Activated CD8-positive, alpha-beta memory T cell treated with anti-CD3 and anti-CD28 coated beads for 1 hour (primary cell): ENCODE data around the gene SCD5.
A peak's percentile ranks its signal among the peaks of the same experiment; 100 is the strongest.

ENCODE experiments used
- DNase-seq, 2 donors: peaks; one replicate each; pipeline ENCODE4 v3.0.0-alpha.2; 2020; ENCODE audit warnings: low read depth in 1 of 2; ENCODE audit errors: extremely low read depth in 1 of 2

SCD5 gene

GRCh38 chr4:82773057-82773456 is 25.5 kb downstream of the SCD5 start:
- no peak for DNase-seq

- no peak for DNase-seq
Observed at GRCh38 chr4:82770607-82771006, 28.0 kb downstream of the SCD5 start.

GRCh38 chr4:82765134-82765533 is 33.5 kb downstream of the SCD5 start:
- DNase-seq: no peak

GRCh38 chr4:82761229-82761628 is 37.4 kb downstream of the SCD5 start:
- DNase-seq: no peak

GRCh38 chr4:82758701-82759685 is 39.6 kb downstream of the SCD5 start:
- no peak for DNase-seq

- no peak for DNase-seq
Observed at GRCh38 chr4:82756061-82756460, 42.5 kb downstream of the SCD5 start.

GRCh38 chr4:82755650-82756049 is 42.9 kb downstream of the SCD5 start:
- DNase-seq: no peak

- no peak for DNase-seq
Observed at GRCh38 chr4:82754513-82755165, 44.0 kb downstream of the SCD5 start.

GRCh38 chr4:82753725-82754410 is 44.7 kb downstream of the SCD5 start:
- no peak for DNase-seq

- no peak for DNase-seq
Observed at GRCh38 chr4:82753238-82753637, 45.4 kb downstream of the SCD5 start.

GRCh38 chr4:82748810-82749470 is 49.7 kb downstream of the SCD5 start:
- DNase-seq: no peak

- DNase-seq: no peak
Observed at GRCh38 chr4:82747686-82748575, 50.7 kb downstream of the SCD5 start.

GRCh38 chr4:82746705-82747574 is 51.7 kb downstream of the SCD5 start:
- no peak for DNase-seq

GRCh38 chr4:82745173-82745842 is 53.3 kb downstream of the SCD5 start:
- DNase-seq: no peak

- no peak for DNase-seq
Observed at GRCh38 chr4:82744284-82744968, 54.2 kb downstream of the SCD5 start.

- no peak for DNase-seq
Observed at GRCh38 chr4:82741188-82741587, 57.4 kb downstream of the SCD5 start.

- DNase-seq: peak in 1 of 2 donors; percentile 21
Observed at GRCh38 chr4:82739287-82740190, 59.1 kb downstream of the SCD5 start.
